Measurements from ENCODE around the gene IGHMBP2. TPM values are rescaled to one million over a fixed set of nuclear protein-coding genes. Genes with fewer than 3 reads are reported as not detected.
A peak's percentile ranks its signal among the peaks of the same experiment; 100 is the strongest.

The IGHMBP2 gene
- total and polyA plus RNA-seq, 12 donors, result 9.0 to 24.3 (median 12.1) TPM

DNA sequence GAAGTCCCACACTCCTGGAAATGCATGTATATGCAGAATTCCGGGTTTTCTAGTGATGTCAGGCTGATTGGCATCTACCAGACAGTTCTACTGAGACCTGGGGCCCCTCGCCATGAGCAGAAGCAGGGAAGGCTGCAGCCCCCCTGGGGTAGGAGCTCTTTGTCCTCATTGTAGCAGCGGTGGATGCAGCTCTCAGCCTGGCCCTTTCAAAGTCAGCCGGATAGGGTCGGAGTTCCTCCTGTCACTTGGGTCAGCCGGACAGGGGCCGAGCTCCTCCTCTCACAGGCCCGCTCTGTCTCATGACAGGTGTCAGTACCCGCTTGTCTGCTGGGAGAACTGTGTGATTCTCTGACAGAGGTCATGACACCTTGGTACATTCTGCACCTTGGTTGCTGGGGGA, 47.1 kb downstream of the IGHMBP2 start:
- DNase-seq (no peak), ATAC-seq (no peak)
- Histone ChIP-seq H3K9me3 (no peaks in the 10 kb centered on the region), H3K36me3 (no peaks in the 10 kb centered on the region), H3K27me3 (no peaks in the 10 kb centered on the region), H3K27ac (no peak overlapping the region), H3K4me3 (no peak overlapping the region), H3K4me1 (peaks cover 0 to 30% (median 16%) of the 10 kb centered on the region in 9 donors)
- 80 to 82% methylated on average over 9 of the region's 9 CpGs for WGBS, 2 donors
- TF ChIP-seq, protein P1, sequence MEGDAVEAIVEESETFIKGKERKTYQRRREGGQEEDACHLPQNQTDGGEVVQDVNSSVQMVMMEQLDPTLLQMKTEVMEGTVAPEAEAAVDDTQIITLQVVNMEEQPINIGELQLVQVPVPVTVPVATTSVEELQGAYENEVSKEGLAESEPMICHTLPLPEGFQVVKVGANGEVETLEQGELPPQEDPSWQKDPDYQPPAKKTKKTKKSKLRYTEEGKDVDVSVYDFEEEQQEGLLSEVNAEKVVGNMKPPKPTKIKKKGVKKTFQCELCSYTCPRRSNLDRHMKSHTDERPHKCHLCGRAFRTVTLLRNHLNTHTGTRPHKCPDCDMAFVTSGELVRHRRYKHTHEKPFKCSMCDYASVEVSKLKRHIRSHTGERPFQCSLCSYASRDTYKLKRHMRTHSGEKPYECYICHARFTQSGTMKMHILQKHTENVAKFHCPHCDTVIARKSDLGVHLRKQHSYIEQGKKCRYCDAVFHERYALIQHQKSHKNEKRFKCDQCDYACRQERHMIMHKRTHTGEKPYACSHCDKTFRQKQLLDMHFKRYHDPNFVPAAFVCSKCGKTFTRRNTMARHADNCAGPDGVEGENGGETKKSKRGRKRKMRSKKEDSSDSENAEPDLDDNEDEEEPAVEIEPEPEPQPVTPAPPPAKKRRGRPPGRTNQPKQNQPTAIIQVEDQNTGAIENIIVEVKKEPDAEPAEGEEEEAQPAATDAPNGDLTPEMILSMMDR (IDR thresholded peaks at IDR 0.05), result no peak
- intact Hi-C loops (cut with DNase I), result no loop called here

DNA sequence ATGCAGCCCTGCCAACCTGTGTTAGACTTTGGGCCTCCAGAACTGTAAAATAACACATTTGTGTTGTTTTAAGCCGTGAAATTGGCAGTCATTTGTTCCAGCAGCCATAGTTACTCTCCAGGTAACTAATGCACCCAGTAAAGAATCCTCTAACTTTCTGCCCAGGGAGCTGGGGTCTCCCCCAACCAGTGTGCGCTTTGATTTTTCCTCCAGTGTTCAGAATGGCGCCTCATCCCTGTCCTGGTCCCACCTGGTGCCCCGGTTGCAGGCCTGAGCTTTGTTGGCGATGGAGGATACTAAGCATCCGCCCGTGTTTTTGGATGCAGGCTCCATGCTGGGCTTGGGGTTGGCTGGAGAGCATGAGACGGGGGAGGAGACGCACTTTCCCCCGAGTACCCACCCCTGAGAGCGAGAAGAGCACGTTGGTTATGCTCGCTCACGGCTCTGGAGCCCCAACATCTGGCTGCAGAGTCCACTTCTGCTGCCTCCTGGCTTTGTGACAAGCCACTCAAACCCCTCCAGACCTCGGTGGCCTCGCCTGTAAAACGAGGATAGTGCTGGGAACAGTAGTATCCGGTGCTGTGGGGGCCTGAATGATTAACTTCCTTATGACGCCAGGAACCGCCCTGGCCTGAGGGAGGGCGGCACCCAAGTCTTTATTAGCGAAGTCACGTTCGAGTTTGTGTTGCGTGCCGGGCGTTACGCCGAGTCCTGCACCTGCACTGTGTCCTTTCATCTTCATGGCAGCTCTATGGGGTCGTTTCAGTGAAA, 51.3 kb downstream of the IGHMBP2 start:
- DNase-seq, result peak; percentile 37 to 47
- intact Hi-C loops (cut with DNase I), result no loop called here
- H3K27ac ChIP-seq, result peak overlapping the region in 2 of 10 donors; percentile 26 to 44

DNA sequence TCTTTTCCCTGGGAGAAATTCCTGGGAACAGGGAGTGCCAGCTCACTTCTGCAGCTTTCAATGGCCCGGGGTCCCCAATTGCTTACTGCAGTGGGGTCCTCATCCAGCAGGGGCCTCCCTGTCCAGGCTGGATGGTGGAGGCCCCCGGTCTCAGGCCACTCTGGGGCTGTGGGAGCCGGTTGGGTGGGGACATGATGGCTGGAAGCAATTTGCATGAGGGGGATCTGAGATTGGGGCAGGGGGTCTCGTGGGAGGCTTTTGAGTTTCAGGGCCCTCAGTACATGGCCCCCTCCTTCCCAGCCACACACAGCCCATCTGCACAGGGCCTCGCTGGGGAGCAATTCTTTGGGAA, 51.9 kb downstream of the IGHMBP2 start:
- H3K4me3 ChIP-seq, result peak overlapping the region in 6 of 10 donors; percentile 7 to 24 (median 16)
- TF ChIP-seq, protein P1 (IDR thresholded peaks at IDR 0.05), result no peak
- H3K27ac ChIP-seq, result peak overlapping the region in 1 of 10 donors; percentile 44
- peaks cover 0 to 10% (median 0%) of the 10 kb centered on the region in 11 donors for H3K9me3 ChIP-seq
- no peak for DNase-seq
- peak in 3 of 8 donors; percentile 5 to 17 (median 9) for ATAC-seq
- 42% methylated on average over 5 of the region's 5 CpGs for WGBS, 2 donors
- H3K4me1 ChIP-seq, result peaks cover 0 to 11% (median 10%) of the 10 kb centered on the region in 9 donors
- no peaks in the 10 kb centered on the region for H3K36me3 ChIP-seq
- H3K27me3 ChIP-seq, result no peaks in the 10 kb centered on the region
- intact Hi-C loops (cut with DNase I), result no loop called here

More for the DNA sequence above, 51.3 kb downstream of the IGHMBP2 start:
- H3K4me3 ChIP-seq, result peak overlapping the region in 6 of 10 donors; percentile 7 to 24 (median 16)
- H3K9me3 ChIP-seq, result peaks cover 0 to 10% (median 0%) of the 10 kb centered on the region in 11 donors
- peak; percentile 71 to 92 (median 86) for ATAC-seq
- TF ChIP-seq, protein P1 (IDR thresholded peaks at IDR 0.05), result no peak
- no peaks in the 10 kb centered on the region for H3K36me3 ChIP-seq
- WGBS, 2 donors, result 36 to 45% methylated on average over 30 of the region's 30 CpGs
- peaks cover 0 to 11% (median 10%) of the 10 kb centered on the region in 9 donors for H3K4me1 ChIP-seq
- no peaks in the 10 kb centered on the region for H3K27me3 ChIP-seq

DNA sequence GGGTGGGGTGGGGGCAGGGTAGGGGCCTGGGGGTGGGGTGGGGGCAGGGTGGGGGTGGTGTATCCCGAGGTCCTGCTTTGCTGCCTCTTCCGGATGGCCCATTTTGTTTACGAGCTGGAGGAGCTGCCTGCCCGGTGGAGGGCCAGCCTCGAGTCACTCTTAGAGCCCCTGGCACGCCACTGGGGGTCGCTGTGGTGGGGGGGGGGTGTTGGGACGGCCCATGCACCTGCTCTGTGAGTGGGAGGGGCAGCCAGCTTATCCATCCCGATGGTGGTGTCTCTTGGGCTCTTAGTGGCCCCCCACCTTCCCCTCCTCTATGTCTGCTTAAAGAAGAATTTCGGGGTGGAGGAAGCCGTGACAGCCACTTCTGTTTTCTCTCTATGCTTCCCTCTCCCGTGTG, 52.5 kb downstream of the IGHMBP2 start:
- Histone ChIP-seq H3K36me3 (no peaks in the 10 kb centered on the region), H3K4me1 (peaks cover 0 to 11% (median 10%) of the 10 kb centered on the region in 9 donors), H3K27me3 (no peaks in the 10 kb centered on the region), H3K9me3 (peaks cover 0 to 10% (median 0%) of the 10 kb centered on the region in 11 donors), H3K27ac (no peak overlapping the region), H3K4me3 (no peak overlapping the region)
- intact Hi-C loops (cut with DNase I), result no loop called here
- TF ChIP-seq, protein P1 (IDR thresholded peaks at IDR 0.05), result peak in 2 of 9 donors; percentile 13 to 27
- DNase-seq (no peak), ATAC-seq (no peak)
- WGBS, 2 donors, result 10 to 20% methylated on average over 12 of the region's 12 CpGs
